DOHH2 (cell line): ENCODE measurements around the gene FAM181A.
A peak's percentile ranks its signal among the peaks of the same experiment; 100 is the strongest.

ENCODE experiments used
- H3F3A ChIP-seq: fragments of 200-600 bp; sonication (generic), shearing (Covaris generic); 2 replicates; pipeline ENCODE4 v1.6.0; 2016; ENCODE audit warnings: antibody characterized with exemption, mild to moderate bottlenecking; ENCODE audit not compliant: control insufficient read depth, insufficient read depth
- H3K27ac ChIP-seq: fragments of 200-600 bp; sonication (generic); 2 replicates; pipeline ENCODE4 v1.5.1; 2014; ENCODE audit warnings: low read depth, mild to moderate bottlenecking, low read length, moderate library complexity
- H3K27me3 ChIP-seq: fragments of 200-600 bp; sonication (generic); 2 replicates; pipeline ENCODE4 v1.6.1; 2014; ENCODE audit warnings: mild to moderate bottlenecking, low read length, mixed read lengths; ENCODE audit not compliant: control insufficient read depth
- H3K36me3 ChIP-seq: fragments of 200-600 bp; sonication (generic); 2 replicates; pipeline ENCODE4 v1.6.1; 2014; ENCODE audit warnings: mild to moderate bottlenecking, low read length, moderate library complexity, mixed read lengths; ENCODE audit not compliant: control insufficient read depth
- H3K4me1 ChIP-seq: fragments of 200-600 bp; sonication (generic); 2 replicates; pipeline ENCODE4 v1.6.1; 2014; ENCODE audit warnings: mild to moderate bottlenecking, low read length, mixed read lengths; ENCODE audit not compliant: control insufficient read depth
- H3K4me2 ChIP-seq: fragments of 200-600 bp; sonication (generic); 2 replicates; pipeline ENCODE4 v1.6.0; 2014; ENCODE audit warnings: mild to moderate bottlenecking, low read length, moderate library complexity
- H3K4me3 ChIP-seq: fragments of 200-600 bp; sonication (generic); 2 replicates; pipeline ENCODE4 v1.5.1; 2014; ENCODE audit warnings: mild to moderate bottlenecking, low read length, mixed read lengths
- H3K79me2 ChIP-seq: fragments of 200-600 bp; sonication (generic); 2 replicates; pipeline ENCODE4 v1.6.1; 2014; ENCODE audit warnings: mild to moderate bottlenecking, low read length, mixed read lengths; ENCODE audit not compliant: control insufficient read depth
- H3K9me2 ChIP-seq: fragments of 200-600 bp; sonication (generic); replicated peaks from 2 replicates; pipeline ENCODE4 v1.6.1; 2014; ENCODE audit warnings: mild to moderate bottlenecking, low read length, mixed read lengths; ENCODE audit not compliant: control insufficient read depth
- H3K9me3 ChIP-seq: fragments of 200-600 bp; sonication (generic); 2 replicates; pipeline ENCODE4 v1.6.1; 2014; ENCODE audit warnings: antibody characterized with exemption, low read length, mixed read lengths; ENCODE audit not compliant: control insufficient read depth, insufficient read depth
- H4K20me1 ChIP-seq: fragments of 200-600 bp; sonication (generic); 2 replicates; pipeline ENCODE4 v1.6.0; 2014; ENCODE audit warnings: low read depth, mild to moderate bottlenecking, antibody characterized with exemption, low read length, moderate library complexity; ENCODE audit not compliant: control insufficient read depth, insufficient read depth
- CTCF ChIP-seq: fragments of 200-600 bp; sonication (generic); IDR thresholded peaks from one replicate; pipeline ENCODE4 v1.5.1; 2014; ENCODE audit warnings: antibody characterized with exemption, mild to moderate bottlenecking, low read depth, low read length; ENCODE audit not compliant: poor library complexity, severe bottlenecking
- EZH2phosphoT487 ChIP-seq: fragments of 200-600 bp; sonication (generic); IDR thresholded peaks from 2 replicates; pipeline ENCODE4 v1.6.1; 2017; ENCODE audit warnings: borderline replicate concordance, mild to moderate bottlenecking, antibody characterized with exemption, low read length, moderate library complexity, mixed read lengths

The FAM181A gene

GRCh38 chr14:93971635-93972027 lies 44.5 kb downstream of the FAM181A start:
- Histone ChIP-seq H3K36me3 (no peaks in the 10 kb centered on the region), H3K9me3 (no peaks in the 10 kb centered on the region), H3K4me1 (peaks cover 99% of the 10 kb centered on the region), H3F3A (peaks cover 28% of the 10 kb centered on the region), H3K27ac (peak overlapping the region; percentile 91), H3K4me2 (peak overlapping the region; percentile 82), H4K20me1 (no peaks in the 10 kb centered on the region), H3K27me3 (no peaks in the 10 kb centered on the region), H3K9me2 (no peaks in the 10 kb centered on the region), H3K79me2 (no peaks in the 10 kb centered on the region), H3K4me3 (peak overlapping the region; percentile 69)
- TF ChIP-seq EZH2phosphoT487 (no peak), CTCF (no peak)

GRCh38 chr14:93972618-93973205 lies 45.6 kb downstream of the FAM181A start:
- Histone ChIP-seq H3K4me1 (peaks cover 99% of the 10 kb centered on the region), H3K9me2 (no peaks in the 10 kb centered on the region), H4K20me1 (no peaks in the 10 kb centered on the region), H3K36me3 (no peaks in the 10 kb centered on the region), H3K4me3 (peak overlapping the region; percentile 4; the same call in 1 of the 2 replicates), H3K27ac (peak overlapping the region; percentile 55), H3K27me3 (no peaks in the 10 kb centered on the region), H3F3A (peaks cover 28% of the 10 kb centered on the region), H3K79me2 (no peaks in the 10 kb centered on the region), H3K9me3 (no peaks in the 10 kb centered on the region), H3K4me2 (peak overlapping the region; percentile 91)
- TF ChIP-seq CTCF (no peak), EZH2phosphoT487 (no peak)

- no peak for TF ChIP-seq CTCF
- TF ChIP-seq EZH2phosphoT487: no peak
- no peaks in the 10 kb centered on the region for H3K79me2 ChIP-seq
- H4K20me1 ChIP-seq: no peaks in the 10 kb centered on the region
- no peaks in the 10 kb centered on the region for H3K36me3 ChIP-seq
- H3K4me3 ChIP-seq: peak overlapping the region; percentile 72; the same call in 1 of the 2 replicates
- no peaks in the 10 kb centered on the region for H3K9me3 ChIP-seq
- H3K4me2 ChIP-seq: peak overlapping the region; percentile 91
- H3F3A ChIP-seq: peaks cover 26% of the 10 kb centered on the region
- peaks cover 99% of the 10 kb centered on the region for H3K4me1 ChIP-seq
- no peaks in the 10 kb centered on the region for H3K27me3 ChIP-seq
- no peaks in the 10 kb centered on the region for H3K9me2 ChIP-seq
- no peak overlapping the region; the same call in 1 of the 2 replicates for H3K27ac ChIP-seq
Observed at GRCh38 chr14:93973607-93974006, 46.5 kb downstream of the FAM181A start.
